ENCODE data around the gene TMEM184B. TPM values are rescaled to one million over a fixed set of nuclear protein-coding genes. Genes with fewer than 3 reads are reported as not detected.

TMEM184B gene
- total and polyA plus RNA-seq, 2 experiments from 2014 or later = 42.2 to 95.1 TPM

- Mint-ChIP-seq H3K9me3 (peaks cover 3% of the 10 kb centered on the region; the same call in 1 of the 3 replicates), H3K4me3 (no peak overlapping the region), H3K36me3 (ENCODE audit: low read depth) (peaks cover 6% of the 10 kb centered on the region), H3K27me3 (ENCODE audit: insufficient read depth, low read depth, poor library complexity) (peaks cover 22% of the 10 kb centered on the region), H3K27ac (peak overlapping the region; percentile 62; the same call in 1 of the 2 replicates), H3K4me1 (peaks cover 31% of the 10 kb centered on the region)
- TF ChIP-seq CTCF (conservative IDR thresholded peaks at IDR 0.05; ENCODE audit: low read depth in 2 of 2) (no peak), ZNF462 (CRISPR knock-in tag; IDR thresholded peaks at IDR 0.05) (no peak), CREB1 (CRISPR knock-in tag; IDR thresholded peaks at IDR 0.05; ENCODE audit: low read depth) (no peak), EZH2phosphoT487 (IDR thresholded peaks at IDR 0.05; ENCODE audit: unreplicated experiment) (no peak), STAT1 (IDR thresholded peaks at IDR 0.05; ENCODE audit: unreplicated experiment) (no peak), EZH2 (IDR thresholded peaks at IDR 0.05; ENCODE audit: low read depth, unreplicated experiment) (no peak), NANOG (IDR thresholded peaks at IDR 0.05; ENCODE audit: borderline replicate concordance) (no peak), REST (IDR thresholded peaks at IDR 0.05; ENCODE audit: unreplicated experiment) (no peak), ZNF331 (CRISPR knock-in tag; IDR thresholded peaks at IDR 0.05; ENCODE audit: low read depth) (no peak), ETS1 (IDR thresholded peaks at IDR 0.05) (no peak), JUNB (IDR thresholded peaks at IDR 0.05; ENCODE audit: unreplicated experiment) (no peak), ZNF114 (CRISPR knock-in tag; IDR thresholded peaks at IDR 0.05) (no peak), POLR2AphosphoS5 (IDR thresholded peaks at IDR 0.05; ENCODE audit: low read depth) (no peak)
- H3F3A ChIP-seq (replicated peaks; ENCODE audit: low read depth) = 0 out of 2 replicates have a peak, but pooled peaks cover 17% of the 10 kb centered on the region
- H2AFZ ChIP-seq = no peak overlapping the region
- DNase-seq (ENCODE audit: low spot score) (no peak), ATAC-seq (no peak)
- H3K9me2 ChIP-seq (ENCODE audit: insufficient read depth) = no peaks in the 10 kb centered on the region
- no peak overlapping the region for H3K4me2 ChIP-seq
- H3K79me2 ChIP-seq (replicated peaks; ENCODE audit: insufficient read depth) = no peaks in the 10 kb centered on the region
- H3K4me3 ChIP-seq = no peak overlapping the region
- H4K20me1 ChIP-seq (replicated peaks; ENCODE audit: insufficient read depth) = no peaks in the 10 kb centered on the region
- peak overlapping the region; percentile 66; the same call in 1 of the 2 replicates for H3K27ac ChIP-seq (ENCODE audit: low read depth)
- no peaks in the 10 kb centered on the region for H3K36me3 ChIP-seq (ENCODE audit: insufficient read depth)
- H3K4me1 ChIP-seq (ENCODE audit: insufficient read depth) = peaks cover 21% of the 10 kb centered on the region
- no peaks in the 10 kb centered on the region for H3K27me3 ChIP-seq (ENCODE audit: insufficient read depth)
Observed at GRCh38 chr22:38220163-38220562, 52.6 kb downstream of the TMEM184B start.

Data from GM23338 (cell line).